T follicular helper cell (primary cell): ENCODE data around the gene DRD4.

Experiments
- DNase-seq: peaks from one replicate; pipeline ENCODE4 v3.0.0-alpha.2; 2020; ENCODE audit warnings: low read depth
- total RNA-seq, 2 experiments: gene quantifications; one replicate each; lab custom pipeline; 2026; lab: John Stamatoyannopoulos, UW

Gene DRD4
- total RNA-seq: 0.17 to 0.18 reads per million in 2 experiments

- no peak for DNase-seq
Measured at GRCh38 chr11:636511-637332, at the start of gene DRD4. Gene DRD4, plus strand, starts transcription at chr11:637269. Its CDS starts 36 bp downstream, at chr11:637305.

GRCh38 chr11:587546-587945 lies 49.5 kb upstream of the DRD4 start:
- DNase-seq: no peak

DNA sequence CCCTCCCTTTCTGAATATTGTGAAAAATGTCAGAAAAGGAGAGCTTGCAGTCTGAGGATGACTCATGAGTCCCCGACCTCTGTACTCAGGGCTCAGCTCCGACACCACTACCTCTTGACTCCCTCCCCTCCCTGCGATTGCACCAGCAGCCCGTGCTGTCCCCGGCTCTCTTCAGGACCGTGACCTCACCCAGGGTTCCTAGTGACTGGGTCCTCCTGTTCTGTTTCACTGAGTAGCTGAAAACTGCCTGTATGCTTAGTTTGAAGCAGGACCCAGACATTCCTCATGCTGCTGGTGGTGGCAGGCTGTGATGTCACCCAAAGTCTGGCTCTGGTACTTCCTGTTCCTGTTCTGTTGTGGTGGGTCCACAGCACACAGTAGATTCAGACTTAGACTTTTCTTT lies 49.1 kb upstream of the DRD4 start:
- peak; percentile 69 for DNase-seq

- no peak for DNase-seq
Measured at GRCh38 chr11:589798-590197, 47.3 kb upstream of the DRD4 start.

GRCh38 chr11:590997-591396 lies 46.1 kb upstream of the DRD4 start:
- DNase-seq: no peak

DNA sequence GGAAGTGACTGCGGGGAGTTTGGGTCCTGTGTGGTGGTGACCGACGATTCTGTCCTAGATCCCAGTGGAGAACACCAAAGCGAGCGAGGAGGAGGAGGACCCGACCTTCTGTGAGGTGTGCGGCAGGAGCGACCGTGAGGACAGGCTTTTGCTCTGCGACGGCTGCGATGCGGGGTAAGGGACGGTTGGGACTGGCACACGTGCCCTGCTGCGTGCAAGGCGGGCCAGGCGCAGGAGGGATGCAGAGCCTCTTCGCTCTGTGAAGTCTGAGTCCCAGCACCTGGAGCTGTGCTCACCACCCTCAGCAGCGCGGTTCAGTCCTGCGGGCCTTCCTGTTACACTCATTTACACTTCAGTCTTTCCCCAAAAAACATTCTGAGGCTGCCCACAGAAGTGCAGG lies 44.6 kb upstream of the DRD4 start:
- DNase-seq: no peak

GRCh38 chr11:592918-593317 lies 44.2 kb upstream of the DRD4 start:
- DNase-seq: no peak

GRCh38 chr11:593347-593746 lies 43.7 kb upstream of the DRD4 start:
- no peak for DNase-seq

DNA sequence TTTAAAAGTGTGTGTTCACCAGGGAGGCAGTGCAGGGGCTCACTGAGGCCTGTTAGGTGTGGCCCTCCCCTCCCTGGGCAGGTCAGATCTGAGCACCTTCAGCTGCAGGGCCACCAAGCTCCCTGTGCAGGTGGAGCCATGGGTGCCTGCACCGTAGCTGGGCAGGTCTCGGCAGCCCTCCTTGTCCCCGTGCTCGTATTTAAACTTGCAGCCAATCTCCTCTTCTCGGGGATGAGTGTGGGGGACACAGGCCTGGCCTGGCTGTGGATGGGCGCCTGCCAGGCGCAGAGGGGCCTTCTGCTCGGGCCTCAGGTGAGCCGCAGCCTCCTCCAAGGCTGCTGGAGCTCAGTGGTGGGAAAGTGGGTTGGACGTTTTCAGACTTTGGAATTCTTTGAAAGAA lies 41.7 kb upstream of the DRD4 start:
- DNase-seq: no peak

- DNase-seq: no peak
Measured at GRCh38 chr11:596374-596773, 40.7 kb upstream of the DRD4 start.

GRCh38 chr11:597166-597725 lies 39.8 kb upstream of the DRD4 start:
- no peak for DNase-seq

- no peak for DNase-seq
Measured at GRCh38 chr11:598005-598680, 38.9 kb upstream of the DRD4 start.

DNA sequence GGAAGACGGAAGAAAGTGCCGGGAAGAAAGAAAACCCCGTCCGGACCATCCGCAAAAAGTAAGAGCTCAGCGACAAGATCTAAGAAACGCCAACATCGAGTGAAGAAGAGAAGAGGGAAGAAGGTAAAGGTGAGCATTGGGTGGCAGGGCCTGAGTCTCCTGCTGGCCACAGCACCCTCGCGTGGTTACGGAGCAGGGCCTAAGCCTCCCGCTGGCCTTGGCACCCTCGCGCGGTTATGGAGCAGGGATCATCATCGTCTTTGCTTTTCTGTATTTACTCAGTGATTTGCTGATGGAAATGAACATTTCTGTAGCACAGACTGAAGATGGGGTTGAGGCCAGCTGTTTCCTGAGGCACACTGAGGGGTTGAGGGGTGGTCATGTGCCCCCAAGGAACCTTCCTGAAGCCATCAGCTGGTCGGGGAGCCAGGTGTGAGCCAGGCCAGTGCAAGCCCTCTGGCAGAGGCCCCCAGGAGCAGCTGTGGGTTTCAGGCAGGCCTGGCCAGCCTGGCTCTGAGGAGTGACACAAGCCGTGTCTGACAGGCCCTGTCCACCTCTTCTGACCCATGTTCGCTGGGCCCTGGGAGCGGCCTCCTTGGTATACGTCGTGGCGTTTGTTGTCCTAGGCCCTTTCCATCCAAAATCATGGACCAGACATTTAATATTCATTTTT lies 35.4 kb upstream of the DRD4 start:
- no peak for DNase-seq

DNA sequence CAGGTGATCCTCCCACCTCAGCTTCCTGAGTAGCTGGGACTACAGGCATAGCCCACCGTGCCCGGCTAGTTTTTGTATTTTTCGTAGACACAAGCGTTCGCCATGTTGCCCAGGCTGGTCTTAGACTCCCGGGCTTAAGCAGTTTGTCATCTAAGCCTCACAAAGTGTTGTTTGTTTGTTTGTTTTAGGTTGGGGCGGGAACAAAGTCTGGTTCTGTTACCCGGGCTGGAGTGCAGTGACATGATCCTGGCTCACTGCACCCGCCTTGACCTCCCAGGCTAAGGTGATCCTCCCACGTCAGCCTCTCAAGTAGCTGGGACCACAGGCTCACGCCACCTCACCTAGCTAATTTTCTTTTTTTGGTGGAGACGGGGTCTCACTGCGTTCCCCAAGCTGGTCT lies 33.9 kb upstream of the DRD4 start:
- no peak for DNase-seq

DNA sequence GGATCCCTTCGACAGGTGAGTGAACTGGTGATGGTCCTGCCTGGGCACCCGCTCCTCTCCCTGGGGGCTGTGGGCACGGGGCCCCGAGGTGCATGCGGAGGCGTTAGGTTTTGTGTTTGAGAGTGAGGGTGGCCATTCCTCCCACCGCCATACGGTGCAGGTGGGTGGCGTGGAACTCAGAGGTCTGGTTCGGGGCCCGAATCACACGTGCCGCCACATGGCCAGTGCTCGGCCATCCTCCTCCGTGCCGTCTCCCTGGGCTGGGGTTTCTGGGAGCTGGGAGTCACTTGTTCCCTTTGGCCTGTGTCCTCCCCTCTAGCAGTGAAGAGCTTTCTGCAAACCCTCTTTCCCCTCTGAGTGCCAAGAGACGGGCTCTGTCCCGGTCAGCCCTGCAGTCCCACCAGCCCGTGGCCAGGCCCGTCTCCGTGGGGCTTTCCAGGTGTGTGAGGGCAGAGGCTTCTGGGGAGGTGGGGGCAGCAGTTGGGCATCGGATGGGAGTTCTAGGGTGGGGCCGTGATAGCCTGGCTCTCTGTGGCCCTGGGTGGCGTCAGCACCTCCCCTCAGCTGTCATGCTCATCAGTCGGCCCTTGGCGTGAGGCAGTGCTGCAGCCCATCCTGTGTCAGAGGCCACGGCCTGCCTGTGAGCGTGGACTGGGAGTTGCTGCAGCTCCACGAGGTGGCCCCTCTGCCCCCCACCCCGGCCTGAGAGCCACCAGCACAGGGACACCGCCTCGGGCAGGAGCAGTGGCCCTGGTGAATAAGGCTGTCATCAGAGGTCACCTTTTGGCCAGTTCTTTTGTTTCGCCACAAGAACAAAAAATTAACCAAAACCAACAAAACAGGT lies 31.6 kb upstream of the DRD4 start:
- no peak for DNase-seq

- no peak for DNase-seq
Measured at GRCh38 chr11:606245-606644, 30.8 kb upstream of the DRD4 start.

GRCh38 chr11:607020-607780 lies 29.9 kb upstream of the DRD4 start:
- DNase-seq: no peak

- no peak for DNase-seq
Measured at GRCh38 chr11:607971-608659, 29.0 kb upstream of the DRD4 start.

DNA sequence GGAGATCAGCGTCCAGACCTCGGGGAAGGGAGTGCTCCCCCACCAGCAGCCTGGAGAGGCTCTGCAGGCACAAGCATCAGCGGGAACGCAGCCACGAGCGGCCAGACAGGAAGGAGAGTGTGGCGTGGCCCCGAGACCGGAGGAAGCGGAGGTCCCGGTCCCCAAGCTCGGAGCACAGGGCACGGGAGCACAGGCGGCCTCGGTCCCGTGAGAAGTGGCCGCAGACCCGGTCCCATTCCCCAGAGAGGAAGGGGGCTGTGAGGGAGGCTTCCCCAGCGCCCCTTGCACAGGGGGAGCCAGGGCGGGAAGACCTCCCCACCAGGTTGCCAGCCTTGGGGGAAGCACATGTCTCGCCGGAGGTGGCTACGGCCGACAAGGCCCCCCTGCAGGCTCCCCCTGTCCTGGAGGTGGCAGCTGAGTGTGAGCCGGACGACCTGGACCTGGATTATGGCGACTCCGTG lies 28.2 kb upstream of the DRD4 start:
- no peak for DNase-seq

DNA sequence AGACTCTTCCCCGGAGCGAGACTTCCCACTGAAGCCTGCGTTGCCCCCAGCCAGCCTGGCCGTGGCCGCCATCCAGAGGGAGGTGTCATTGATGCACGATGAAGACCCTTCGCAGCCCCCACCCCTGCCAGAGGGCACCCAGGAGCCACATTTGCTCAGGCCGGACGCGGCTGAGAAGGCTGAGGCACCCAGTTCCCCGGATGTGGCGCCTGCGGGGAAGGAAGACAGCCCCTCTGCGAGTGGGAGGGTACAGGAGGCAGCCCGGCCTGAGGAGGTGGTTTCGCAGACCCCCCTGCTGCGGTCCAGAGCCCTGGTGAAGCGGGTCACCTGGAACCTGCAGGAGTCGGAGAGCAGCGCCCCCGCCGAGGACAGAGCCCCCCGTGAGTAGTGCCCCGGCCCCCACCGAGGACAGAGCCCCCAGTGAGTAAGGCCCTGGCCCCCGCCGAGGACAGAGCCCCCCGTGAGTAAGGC lies 27.7 kb upstream of the DRD4 start:
- no peak for DNase-seq
